GM23248 (cell line): Measurements from ENCODE around the gene RBMY1B.

Experiments used
- EZH2 ChIP-seq: fragments of 200-600 bp; sonication (generic); IDR thresholded peaks from 2 replicates; pipeline ENCODE4 v1.6.1; 2018; ENCODE audit warnings: antibody characterized with exemption, mild to moderate bottlenecking; ENCODE audit not compliant: insufficient read depth, poor library complexity, severe bottlenecking
- EZH2phosphoT487 ChIP-seq: fragments of 200-600 bp; sonication (generic); IDR thresholded peaks from 2 replicates; pipeline ENCODE4 v1.6.1; 2018; ENCODE audit warnings: antibody characterized with exemption, moderate library complexity, mild to moderate bottlenecking, low read depth; ENCODE audit not compliant: insufficient read depth

DNA sequence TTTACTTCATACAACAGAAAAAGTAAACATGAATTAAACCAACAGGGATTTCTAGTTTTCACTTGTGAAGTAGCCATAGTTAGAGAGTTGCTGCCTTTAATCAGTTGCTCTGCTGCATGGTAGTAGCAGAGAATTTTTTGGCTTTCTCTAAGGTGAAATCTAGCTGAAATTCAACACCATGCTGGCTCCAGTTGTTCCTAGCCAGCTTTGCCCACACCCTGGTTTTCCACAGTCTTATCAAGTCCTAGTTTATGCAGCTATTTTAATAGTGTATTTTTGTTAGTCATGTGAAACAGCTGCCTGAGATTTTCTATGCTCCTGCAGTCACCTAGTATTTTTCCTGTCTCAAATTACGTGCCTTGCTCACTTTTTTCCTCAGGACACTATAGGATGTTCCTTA is 28.2 kb upstream of the RBMY1B start:
- TF ChIP-seq EZH2 (no peak), EZH2phosphoT487 (no peak)
